Loucy (cell line): ENCODE results near the gene RACGAP1.

Experiments used
- CTCF ChIP-seq: fragments of 200-600 bp; sonication (generic); conservative IDR thresholded peaks from 2 replicates; pipeline ENCODE4 v1.5.1; 2014; ENCODE audit warnings: mild to moderate bottlenecking, antibody characterized with exemption, low read length
- EZH2phosphoT487 ChIP-seq: fragments of 200-600 bp; IDR thresholded peaks from 2 replicates; pipeline ENCODE4 v1.6.1; 2018; ENCODE audit warnings: antibody characterized with exemption, mild to moderate bottlenecking, moderate library complexity, borderline replicate concordance

- TF ChIP-seq CTCF = no peak
- no peak for TF ChIP-seq EZH2phosphoT487
Measured at GRCh38 chr12:50069539-50069938, 44.2 kb upstream of the RACGAP1 start.
